Stimulated activated CD4-positive, alpha-beta T cell treated with anti-CD3 and anti-CD28 coated beads, Interleukin-12 subunit alpha, Interleukin-12 subunit beta, amount 100 ng/mL, for 48 hours (primary cell): ENCODE data around the gene POLK.
"Not testable (repeated sequence)": the region's sequence is repeated elsewhere in the genome, so short reads cannot be mapped to it uniquely, and the experiment has no call there.

ENCODE experiments used
- DNase-seq, 3 donors: peaks; one replicate each; pipeline ENCODE4 v3.0.0-alpha.2; 2020; ENCODE audit warnings: low read depth in 2 of 3, low spot score in 1 of 3

The POLK gene

GRCh38 chr5:75607341-75607740 is 95.7 kb downstream of the POLK start:
- not testable (repeated sequence) for DNase-seq

GRCh38 chr5:75608870-75609269 is 97.2 kb downstream of the POLK start:
- DNase-seq: no peak

- no peak for DNase-seq
Measured at GRCh38 chr5:75610201-75610600, 98.5 kb downstream of the POLK start.

- not testable (repeated sequence) for DNase-seq
Measured at GRCh38 chr5:75610859-75611310, 99.2 kb downstream of the POLK start.

GRCh38 chr5:75611311-75612225 is 99.9 kb downstream of the POLK start, which contains the start of gene ANKDD1B:
Gene ANKDD1B, plus strand, starts transcription at chr5:75611453. Its CDS starts 182 bp downstream, at chr5:75611635.
- no peak for DNase-seq

GRCh38 chr5:75612226-75612569 is 100.5 kb downstream of the POLK start:
- DNase-seq: no peak

GRCh38 chr5:75612901-75613300 is 101.2 kb downstream of the POLK start:
- DNase-seq: no peak

- DNase-seq: no peak
Measured at GRCh38 chr5:75614176-75614575, 102.5 kb downstream of the POLK start.

- DNase-seq: no peak
Measured at GRCh38 chr5:75616371-75616881, 104.7 kb downstream of the POLK start.

GRCh38 chr5:75616971-75617621 is 105.4 kb downstream of the POLK start:
- DNase-seq: no peak

GRCh38 chr5:75617736-75618352 is 106.2 kb downstream of the POLK start:
- no peak for DNase-seq

GRCh38 chr5:75620184-75620959 is 108.7 kb downstream of the POLK start:
- no peak for DNase-seq

- no peak for DNase-seq
Measured at GRCh38 chr5:75622564-75622963, 110.9 kb downstream of the POLK start.

- DNase-seq: no peak
Measured at GRCh38 chr5:75623846-75624245, 112.2 kb downstream of the POLK start.

- no peak for DNase-seq
Measured at GRCh38 chr5:75626959-75627358, 115.3 kb downstream of the POLK start.

- DNase-seq: no peak
Measured at GRCh38 chr5:75627801-75628200, 116.1 kb downstream of the POLK start.

- no peak for DNase-seq
Measured at GRCh38 chr5:75630875-75631274, 119.2 kb downstream of the POLK start.

- no peak for DNase-seq
Measured at GRCh38 chr5:75632321-75632720, 120.6 kb downstream of the POLK start.

GRCh38 chr5:75637949-75638348 is 126.3 kb downstream of the POLK start:
- no peak for DNase-seq

- no peak for DNase-seq
Measured at GRCh38 chr5:75639535-75640311, 128.0 kb downstream of the POLK start.
